HG03575 (cell line): ENCODE results near the gene SERPINB11.
"Not testable (repeated sequence)": the region's sequence is repeated elsewhere in the genome, so short reads cannot be mapped to it uniquely, and the experiment has no call there.

ENCODE experiments used
- ATAC-seq: cut with Tn5 transposase; IDR thresholded peaks from one replicate; pipeline ENCODE4 v1.9.1; 2021; ENCODE audit not compliant: unreplicated experiment, insufficient number of reproducible peaks, low FRiP score; ENCODE audit errors: extremely low read depth

SERPINB11 gene, protein sequence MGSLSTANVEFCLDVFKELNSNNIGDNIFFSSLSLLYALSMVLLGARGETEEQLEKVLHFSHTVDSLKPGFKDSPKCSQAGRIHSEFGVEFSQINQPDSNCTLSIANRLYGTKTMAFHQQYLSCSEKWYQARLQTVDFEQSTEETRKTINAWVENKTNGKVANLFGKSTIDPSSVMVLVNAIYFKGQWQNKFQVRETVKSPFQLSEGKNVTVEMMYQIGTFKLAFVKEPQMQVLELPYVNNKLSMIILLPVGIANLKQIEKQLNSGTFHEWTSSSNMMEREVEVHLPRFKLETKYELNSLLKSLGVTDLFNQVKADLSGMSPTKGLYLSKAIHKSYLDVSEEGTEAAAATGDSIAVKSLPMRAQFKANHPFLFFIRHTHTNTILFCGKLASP

DNA sequence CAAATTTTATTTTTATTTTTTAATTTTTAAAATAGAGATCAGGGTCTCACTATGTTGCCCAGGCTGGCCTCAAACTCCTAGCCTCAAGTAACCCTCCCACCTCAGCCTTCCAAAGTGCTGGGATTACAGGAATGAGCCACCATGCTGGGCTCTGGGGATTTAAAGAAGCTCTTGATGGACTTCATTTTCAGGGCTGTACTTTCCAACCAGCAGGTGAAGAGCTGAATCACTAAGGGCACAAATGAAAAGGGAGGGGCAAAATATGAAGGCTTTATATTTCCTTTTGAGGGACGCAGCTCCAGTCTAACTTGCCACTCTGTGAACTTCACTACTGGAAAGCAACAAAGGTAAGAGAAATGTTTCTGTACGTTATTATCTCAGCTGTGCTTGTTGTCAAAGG, at the start of gene SERPINB11:
Gene SERPINB11, plus strand, starts transcription at position 301 of the 400 bp plus-strand sequence. CDS start 7,234 bp downstream, outside the sequence.
- ATAC-seq = no peak

DNA sequence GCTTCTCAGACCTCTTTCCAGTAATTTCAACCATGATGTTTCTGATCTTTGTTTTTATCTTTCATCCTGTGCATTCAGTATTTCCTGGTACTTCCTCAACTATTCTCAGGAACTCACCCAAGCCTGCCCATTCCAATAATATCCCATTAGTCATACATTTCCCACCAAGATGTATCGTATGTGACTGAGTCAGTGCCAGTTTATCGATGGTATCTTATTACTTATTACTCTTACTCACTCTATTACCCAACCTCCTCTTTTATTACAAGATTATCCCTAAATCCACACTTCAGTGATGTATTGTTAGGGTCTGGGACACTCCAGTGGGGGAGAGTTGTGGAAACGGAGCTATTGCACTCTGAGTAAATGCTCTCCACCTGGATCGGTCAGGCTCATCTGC, 43.8 kb upstream of the SERPINB11 start:
- not testable (repeated sequence) for ATAC-seq

DNA sequence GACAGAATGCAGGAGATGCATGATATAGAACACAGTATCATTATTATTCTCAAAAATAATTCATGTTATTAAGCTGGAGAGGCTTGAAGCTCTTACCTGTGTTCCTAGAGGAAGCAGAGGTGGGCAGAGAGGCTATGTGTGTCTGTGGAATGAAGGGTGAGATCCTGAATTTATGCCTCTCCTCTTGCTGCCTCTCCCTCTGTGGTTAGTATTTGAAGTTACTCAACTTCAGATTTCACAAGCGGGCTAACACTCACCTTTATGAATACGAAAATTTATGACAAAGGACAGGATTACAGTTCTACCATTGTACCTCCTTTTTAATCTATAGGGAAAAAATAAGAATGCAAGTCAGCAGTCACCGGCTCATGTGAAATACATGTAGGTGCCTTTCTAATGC, 41.0 kb upstream of the SERPINB11 start, which contains the start of gene SERPINB3:
Gene SERPINB3, minus strand, starts transcription at position 144 of the 400 bp plus-strand sequence. CDS start 677 bp downstream, outside the sequence.
- not testable (repeated sequence) for ATAC-seq

DNA sequence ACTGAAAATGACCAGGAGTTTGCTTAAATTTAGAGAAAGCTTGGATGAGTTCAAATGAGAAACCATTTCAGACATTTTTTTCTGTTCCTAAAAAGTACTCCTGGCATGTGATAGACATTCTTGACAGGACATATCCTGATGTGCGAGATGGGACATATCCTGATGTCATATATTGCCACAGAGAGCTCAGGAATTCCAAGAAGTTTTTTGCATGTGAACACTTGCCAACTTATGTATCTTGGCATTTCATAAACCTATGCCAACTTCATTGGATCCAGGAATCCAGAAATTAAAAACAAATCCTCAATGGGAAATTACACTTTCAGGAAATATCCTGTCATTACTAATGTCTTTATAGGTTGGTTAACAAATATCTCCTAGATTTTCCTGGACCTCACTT, 38.2 kb upstream of the SERPINB11 start:
- no peak for ATAC-seq

DNA sequence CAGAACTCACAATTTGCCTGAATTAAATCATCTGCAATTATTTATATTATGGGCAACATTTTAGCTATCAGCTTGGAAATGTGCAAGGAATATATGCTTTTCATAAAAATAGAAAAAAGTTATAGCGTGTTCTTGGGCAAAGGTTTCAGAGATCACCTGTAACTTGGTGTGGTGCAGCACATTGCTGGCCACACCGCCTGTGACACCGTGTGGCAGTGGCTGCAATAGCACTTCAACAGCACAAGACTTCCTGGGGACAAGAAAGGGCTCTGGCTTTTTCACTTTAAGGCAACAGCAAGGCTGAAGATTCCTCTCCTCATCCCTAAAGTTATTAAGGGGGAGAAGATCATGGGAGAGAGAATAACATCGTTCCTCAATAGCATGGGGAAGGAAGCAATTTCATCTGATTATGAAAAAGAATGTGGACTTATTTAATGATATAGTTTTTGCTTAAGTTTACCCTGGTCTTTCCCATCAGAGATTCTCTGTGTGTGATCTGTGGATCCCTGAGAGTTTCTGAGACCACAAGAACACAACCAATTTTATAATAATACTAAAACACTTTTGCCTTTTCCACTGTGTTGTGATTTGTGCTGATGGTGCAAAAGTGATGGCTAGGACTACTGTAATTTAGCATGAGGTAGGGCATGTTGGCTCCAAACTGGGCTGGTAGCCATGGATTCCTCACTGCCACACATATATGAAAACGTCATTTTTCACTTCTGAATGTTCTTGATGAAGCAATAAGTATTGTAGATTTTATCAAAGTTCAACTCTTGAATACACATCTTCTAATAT, 26.0 kb upstream of the SERPINB11 start:
- ATAC-seq = no peak

DNA sequence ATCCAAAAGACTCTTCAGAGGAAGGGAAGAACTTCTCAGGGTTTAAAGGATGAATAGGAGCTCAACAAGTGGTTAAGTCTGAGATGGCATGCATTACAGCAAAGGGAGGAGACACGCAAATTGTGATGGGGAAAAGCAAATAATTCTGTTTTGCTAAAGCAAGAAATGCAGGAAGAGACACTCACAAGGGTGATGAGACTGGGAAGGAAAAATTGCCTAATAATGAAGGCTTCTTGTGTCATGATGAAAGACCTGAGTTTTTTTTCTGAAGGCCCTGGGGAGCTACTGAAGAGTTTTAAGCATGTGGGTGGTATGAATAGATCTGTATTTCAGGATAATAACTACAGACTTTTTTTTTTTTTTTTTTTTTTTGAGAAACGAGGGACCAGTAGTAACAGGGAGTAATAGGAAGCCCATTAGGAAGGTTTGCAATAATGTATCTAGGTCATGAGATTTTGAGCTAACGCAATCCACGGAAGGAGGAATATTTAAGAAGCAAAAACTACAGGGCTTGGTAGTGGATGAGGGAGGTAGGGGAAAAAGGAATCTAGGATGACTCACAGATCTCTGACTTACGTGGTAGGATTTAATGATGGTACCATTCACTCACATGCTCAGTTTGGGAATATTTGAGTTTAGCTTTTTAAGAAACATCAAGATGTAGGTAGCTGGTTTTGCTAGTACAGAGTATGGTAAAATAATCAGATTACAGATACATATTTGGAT, 25.1 kb upstream of the SERPINB11 start:
- ATAC-seq = no peak

DNA sequence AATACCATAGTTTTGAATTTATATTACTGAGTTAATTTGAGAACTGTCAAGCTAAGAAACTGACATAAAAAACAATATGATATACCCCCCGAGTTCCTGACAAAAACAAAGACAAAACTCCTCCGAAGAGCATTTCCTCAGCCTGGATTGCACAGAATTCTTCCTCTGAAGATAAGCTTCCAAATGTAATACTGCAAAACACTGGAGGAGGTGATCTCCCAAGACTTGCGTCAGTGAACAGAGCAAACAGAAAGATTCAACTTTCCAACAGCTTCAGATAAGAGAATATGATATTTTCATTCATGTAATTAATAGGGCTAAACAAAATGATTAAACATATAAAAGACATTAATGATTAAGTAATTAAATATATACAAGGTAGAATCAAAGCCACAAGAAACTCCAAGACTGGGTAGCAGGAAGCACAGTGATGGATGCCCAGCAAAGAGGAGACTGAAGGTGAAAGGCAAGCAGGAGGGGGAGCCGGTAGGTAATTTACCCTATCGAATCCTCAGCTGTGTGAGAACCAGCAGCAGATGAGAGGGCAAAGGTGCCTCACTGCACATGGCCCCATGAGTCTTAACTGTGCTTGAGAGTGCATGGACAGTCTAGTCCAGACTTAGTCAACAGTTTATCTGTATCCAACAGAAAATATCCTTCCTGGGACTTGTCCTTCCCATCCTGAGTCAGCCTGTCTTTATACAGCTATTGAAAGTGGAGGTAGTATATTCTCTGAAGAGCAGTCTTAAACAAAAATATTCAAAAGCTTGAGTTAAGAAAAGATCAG, 22.7 kb upstream of the SERPINB11 start:
- no peak for ATAC-seq

DNA sequence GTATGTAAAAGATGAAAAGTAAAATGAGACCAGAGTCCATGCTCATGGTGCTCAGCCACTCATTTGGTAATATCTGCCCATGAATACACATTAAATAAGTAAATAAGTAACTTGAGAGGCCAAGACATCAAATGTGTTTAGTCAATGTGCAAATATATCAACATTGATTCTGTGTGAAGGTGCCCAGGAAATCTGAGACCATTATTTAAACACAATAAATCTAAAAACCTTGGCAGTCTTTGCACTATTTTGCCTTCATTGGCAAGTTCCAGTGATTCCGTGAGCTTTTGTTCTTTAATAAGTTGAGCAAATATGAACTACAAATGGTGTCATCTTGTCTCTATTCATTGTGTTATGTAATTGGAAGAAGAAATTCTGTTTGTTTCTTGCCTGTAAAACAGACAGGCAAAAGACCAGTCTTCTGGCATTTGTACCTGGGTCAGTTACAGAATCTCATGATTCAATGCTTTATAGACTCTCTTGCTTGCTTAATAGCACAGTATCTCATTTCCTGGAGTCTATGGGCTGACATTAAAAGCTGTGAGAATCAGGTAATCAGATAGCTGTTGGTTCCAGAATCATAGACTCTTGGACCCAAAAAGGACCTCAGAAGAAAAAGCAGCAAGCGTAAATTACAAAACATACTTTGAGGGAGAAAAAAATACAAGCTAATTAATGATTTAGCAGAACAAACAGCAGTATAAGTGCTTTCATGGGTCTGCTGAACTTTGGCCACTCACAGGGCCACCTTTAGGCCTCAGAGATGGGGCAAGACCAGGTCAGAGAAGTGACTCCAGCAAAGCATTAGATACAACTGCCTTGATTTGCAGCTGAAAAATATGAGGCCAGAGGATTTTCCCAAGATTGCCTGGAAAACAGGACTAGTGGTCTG, 21.1 kb upstream of the SERPINB11 start:
- ATAC-seq = no peak

DNA sequence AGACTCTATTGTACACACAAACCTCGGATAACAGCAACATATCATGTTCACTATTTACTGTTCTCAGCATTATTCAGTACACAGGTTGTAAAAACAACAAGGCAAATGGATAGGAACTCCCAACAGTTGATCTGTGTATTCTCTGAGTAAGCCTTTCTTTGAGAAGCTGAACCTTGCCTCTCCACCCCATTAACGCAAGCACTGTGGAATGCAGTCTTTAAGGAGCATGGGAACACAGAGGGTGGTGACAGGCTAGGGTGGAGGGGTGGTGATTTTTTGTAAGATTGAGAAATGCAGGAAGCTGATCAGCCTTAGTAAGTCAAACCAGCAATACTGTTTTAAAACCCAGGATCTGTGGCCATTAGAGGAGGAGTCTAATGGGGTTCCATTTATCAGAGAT, 19.6 kb upstream of the SERPINB11 start:
- ATAC-seq = no peak

DNA sequence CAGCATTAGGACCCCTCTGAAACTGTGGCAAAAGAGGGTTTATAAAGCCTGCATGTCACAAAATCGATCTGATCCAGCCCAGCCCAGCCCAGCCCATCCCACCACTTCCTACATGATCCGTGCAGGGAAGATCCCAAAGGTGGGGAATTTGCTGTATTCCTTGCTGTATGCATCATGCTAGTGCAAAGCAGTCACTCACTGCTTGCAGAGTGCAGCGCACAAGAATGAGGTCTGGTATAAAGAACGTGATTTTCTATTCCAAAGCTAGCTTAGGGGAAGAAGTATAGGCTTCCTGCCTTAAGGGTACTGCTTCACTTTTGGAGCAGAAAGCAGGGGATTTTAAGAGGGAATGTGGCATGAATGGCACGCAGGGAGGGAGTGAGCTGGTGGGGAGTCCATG, 18.9 kb upstream of the SERPINB11 start:
- no peak for ATAC-seq

DNA sequence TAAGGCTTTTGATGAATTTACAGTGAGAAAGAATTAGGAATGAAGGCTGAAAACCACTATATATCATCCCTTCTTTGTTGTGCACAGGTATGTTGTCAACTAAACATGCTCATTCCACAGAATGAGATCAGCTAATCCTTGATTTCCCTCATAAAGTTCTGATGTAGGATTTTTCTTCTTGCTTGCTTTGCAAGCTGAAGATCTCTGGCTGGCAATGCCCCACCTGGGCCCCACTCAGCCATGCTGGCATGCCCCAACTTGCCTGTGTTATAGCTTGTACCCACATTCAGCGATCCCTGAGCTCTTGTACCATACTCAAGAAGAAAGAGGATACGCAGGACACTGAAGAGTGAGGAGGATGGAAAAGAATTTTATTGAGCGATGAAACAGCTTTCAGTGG, 18.0 kb upstream of the SERPINB11 start:
- ATAC-seq = no peak

DNA sequence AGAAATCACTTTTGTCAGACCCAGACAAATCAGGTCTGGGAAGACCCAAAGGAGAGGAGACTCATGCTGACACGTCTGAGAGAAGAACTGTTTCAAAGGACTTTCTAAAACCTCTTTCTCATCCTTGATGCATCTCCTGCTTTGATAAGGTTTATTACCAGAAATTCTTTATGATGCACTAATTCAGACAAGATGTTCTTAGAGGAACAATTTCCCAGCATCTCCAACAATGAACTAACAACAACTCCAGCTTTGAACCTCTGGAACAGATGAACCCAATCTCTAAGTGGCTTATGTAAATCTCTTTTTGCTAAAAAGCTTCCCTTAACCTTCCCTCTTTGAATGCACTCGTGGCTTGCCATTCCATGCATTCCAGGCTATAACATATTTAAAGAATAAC, 15.9 kb upstream of the SERPINB11 start:
- no peak for ATAC-seq

DNA sequence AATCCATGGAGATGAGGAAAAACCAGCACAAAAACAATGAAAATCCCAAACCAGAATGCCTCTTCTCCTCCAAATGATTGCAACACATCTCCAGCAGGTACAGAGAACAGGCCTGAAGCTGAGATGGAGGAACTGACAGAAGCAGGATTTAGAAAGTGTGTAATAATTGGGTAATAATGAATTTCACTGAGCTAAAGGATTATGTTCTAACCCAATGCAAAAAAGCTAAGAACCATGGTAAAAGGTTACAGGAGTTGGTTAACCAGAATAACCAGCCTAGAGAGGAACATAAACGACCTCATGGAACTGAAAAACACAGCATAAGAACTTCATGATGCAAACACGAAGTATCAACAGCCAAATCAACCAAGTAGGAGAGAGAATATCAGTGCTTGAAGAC, 13.7 kb upstream of the SERPINB11 start:
- no peak for ATAC-seq

DNA sequence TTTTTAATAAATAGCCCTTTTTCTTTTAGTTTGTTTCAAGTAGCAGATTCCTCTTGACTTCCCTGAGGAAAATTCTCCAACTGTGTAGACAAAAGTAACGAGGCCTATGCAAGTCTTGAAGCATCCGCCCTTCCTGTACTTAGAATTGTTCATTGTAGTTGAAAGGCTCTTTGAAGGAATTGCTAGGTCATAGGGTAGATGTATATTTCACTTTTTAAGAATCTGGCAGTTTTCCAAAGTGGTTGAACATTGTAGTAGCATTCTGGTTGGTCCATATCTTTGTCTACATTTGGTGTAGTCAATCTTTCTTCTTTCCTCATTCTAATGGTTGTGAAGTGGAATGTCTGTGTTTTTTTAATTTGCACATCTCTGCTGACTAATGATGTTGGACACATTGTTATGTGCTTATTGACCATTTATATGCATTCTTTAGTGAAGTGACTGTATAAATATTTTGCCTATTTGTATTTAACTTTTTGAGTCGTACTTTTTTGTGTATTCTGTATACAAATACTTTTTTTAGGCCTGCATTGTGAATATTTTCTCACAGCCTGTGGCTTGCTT, 5.6 kb upstream of the SERPINB11 start:
- no peak for ATAC-seq

DNA sequence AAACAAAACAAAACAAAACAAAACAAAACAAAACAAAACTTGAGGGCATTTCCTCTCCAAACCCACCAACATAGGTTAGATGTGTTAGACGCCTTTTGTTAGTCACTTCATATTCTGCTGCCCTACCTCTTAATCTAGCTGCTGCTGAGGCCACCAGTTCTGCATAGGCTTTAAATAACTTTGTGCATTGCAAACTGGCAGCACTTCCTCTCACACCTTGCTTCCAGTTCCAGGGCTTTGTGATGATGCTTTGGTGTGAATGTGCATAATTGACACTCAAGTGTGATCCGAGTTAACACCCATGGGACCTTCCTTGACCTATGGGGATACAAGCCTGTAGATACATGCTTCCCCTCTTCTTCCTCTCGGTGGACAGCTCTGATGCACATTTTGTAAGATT, 2.3 kb upstream of the SERPINB11 start:
- ATAC-seq = no peak

DNA sequence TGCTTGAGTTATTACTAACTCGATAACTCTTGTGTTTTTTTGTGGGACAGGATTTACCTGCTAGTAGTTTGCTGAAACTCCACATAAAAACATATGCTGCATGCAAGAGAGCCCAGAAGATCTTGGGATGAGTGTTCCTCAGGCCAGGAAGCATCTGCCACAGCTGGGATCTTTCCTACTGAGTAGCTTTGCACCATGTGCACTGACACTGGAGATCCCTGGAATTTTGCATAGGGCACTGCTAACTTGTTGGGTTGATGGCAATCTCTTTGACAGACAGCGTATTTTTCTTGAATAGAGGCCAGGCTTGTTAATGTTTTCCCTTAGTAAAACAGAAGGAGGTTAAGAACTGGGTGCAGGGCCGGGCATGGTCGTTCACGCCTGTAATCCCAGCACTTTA, 808 bp upstream of the SERPINB11 start:
- ATAC-seq = no peak

DNA sequence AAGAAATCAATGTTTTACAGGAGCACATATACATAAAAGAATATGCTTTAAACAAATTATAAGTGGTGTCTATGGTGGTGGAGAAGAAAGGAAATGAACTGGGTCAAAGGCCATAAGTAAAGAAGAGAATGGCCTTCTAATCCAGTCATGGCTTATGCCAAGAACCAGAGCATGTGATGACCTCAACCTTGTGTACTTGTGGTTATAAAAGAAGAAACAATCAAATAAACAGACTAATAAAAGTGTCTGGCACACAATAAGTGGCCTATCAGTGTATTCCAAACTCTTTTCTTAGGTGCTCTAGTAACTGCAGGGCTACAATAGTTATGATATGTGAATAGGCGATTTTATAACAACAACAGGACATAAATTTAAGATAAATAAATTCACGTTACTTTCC, 2.6 kb downstream of the SERPINB11 start:
- ATAC-seq = no peak

DNA sequence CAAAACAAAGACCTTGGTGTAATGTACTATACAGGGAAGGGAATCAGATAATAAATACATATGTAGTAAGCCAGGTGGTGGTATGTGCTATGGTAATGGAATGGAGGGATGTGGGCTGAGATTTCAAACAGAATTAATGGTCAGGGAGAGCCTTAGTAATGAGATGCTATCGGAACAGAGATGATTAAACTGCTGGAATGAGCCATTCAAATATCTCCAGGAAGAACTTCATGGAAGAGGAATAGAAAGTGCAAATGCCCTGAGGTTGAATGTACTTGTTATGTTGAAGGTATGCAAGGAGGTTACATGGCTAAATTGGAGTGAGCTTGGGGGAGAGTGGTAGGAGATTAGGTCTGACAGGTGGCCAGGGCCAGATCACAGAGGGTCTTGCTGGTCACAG, 5.1 kb downstream of the SERPINB11 start:
- no peak for ATAC-seq
